NCI-H2196 treated with DMSO at 0.1 percent for 48 hours (cell line): ENCODE results near the gene WDR33.
"Not testable (repeated sequence)": the region's sequence is repeated elsewhere in the genome, so short reads cannot be mapped to it uniquely, and the experiment has no call there.

Source experiments
- DNase-seq: peaks from one replicate; lab custom pipeline; 2025; ENCODE audit not compliant: unreplicated experiment; lab: John Stamatoyannopoulos, UW

The WDR33 gene

GRCh38 chr2:127810619-127811396 lies at the start of gene WDR33:
WDR33 (minus strand) TSS chr2:127811171; CDS start chr2:127770981, 40,190 bp downstream.
- DNase-seq = peak; percentile 90

- DNase-seq = no peak
Observed at GRCh38 chr2:127860130-127860529, 49.2 kb upstream of the WDR33 start.

GRCh38 chr2:127859712-127860085 lies 48.7 kb upstream of the WDR33 start:
- DNase-seq = no peak

GRCh38 chr2:127857265-127857808 lies 46.4 kb upstream of the WDR33 start:
- DNase-seq = no peak

- no peak for DNase-seq
Observed at GRCh38 chr2:127853671-127854070, 42.7 kb upstream of the WDR33 start.

- DNase-seq = no peak
Observed at GRCh38 chr2:127852388-127852787, 41.4 kb upstream of the WDR33 start.

- no peak for DNase-seq
Observed at GRCh38 chr2:127847931-127848330, 37.0 kb upstream of the WDR33 start.

GRCh38 chr2:127844973-127845372 lies 34.0 kb upstream of the WDR33 start:
- DNase-seq = no peak

- no peak for DNase-seq
Observed at GRCh38 chr2:127843677-127844076, 32.7 kb upstream of the WDR33 start.

- DNase-seq = no peak
Observed at GRCh38 chr2:127841466-127842178, 30.7 kb upstream of the WDR33 start.

- no peak for DNase-seq
Observed at GRCh38 chr2:127840893-127841292, 29.9 kb upstream of the WDR33 start.

- no peak for DNase-seq
Observed at GRCh38 chr2:127834951-127835350, 24.0 kb upstream of the WDR33 start.

- DNase-seq = no peak
Observed at GRCh38 chr2:127829845-127830246, 18.9 kb upstream of the WDR33 start.

- not testable (repeated sequence) for DNase-seq
Observed at GRCh38 chr2:127826708-127827107, 15.7 kb upstream of the WDR33 start.

- no peak for DNase-seq
Observed at GRCh38 chr2:127826047-127826446, 15.1 kb upstream of the WDR33 start.

GRCh38 chr2:127820080-127820668 lies 9.2 kb upstream of the WDR33 start:
- no peak for DNase-seq

- no peak for DNase-seq
Observed at GRCh38 chr2:127818794-127819425, 7.9 kb upstream of the WDR33 start.

- no peak for DNase-seq
Observed at GRCh38 chr2:127818241-127818640, 7.3 kb upstream of the WDR33 start.

- no peak for DNase-seq
Observed at GRCh38 chr2:127814677-127815076, 3.7 kb upstream of the WDR33 start.

GRCh38 chr2:127812441-127812840 lies 1.5 kb upstream of the WDR33 start:
- DNase-seq = not testable (repeated sequence)
